Activated CD4-positive, alpha-beta T cell treated with anti-CD3 and anti-CD28 coated beads, Interleukin-2, amount 50 U/mL, for 24 hours (primary cell): Measurements from ENCODE around the gene DNAJC21.
"Not testable (repeated sequence)": the region's sequence is repeated elsewhere in the genome, so short reads cannot be mapped to it uniquely, and the experiment has no call there.

Experiments
- DNase-seq, 2 donors: peaks; one replicate each; pipeline ENCODE4 v3.0.0-alpha.2; 2020; ENCODE audit warnings: low read depth in 1 of 2, low spot score in 1 of 2

The DNAJC21 gene

DNA sequence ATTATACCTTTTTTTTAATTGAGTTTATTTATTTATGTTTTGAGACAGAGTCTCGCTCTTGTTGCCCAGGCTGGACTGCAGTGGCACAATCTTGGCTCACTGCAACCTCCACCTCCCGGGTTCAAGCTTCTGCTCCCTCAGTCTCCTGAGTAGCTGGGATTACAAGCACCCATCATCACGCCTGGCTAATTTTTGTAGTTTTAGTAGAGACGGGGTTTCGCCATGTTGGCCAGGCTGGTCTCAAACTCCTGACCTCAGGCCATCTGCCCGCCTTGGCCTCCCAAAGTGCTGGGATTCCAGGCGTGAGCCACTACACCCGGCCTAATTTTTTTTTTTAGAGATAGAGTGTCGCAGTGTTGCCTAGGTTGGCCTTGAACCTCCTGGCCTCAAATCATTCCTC lies 6.1 kb upstream of the DNAJC21 start:
- not testable (repeated sequence) for DNase-seq

- peak in 1 of 2 donors; percentile 57 for DNase-seq
Measured at GRCh38 chr5:34923694-34924461, 5.5 kb upstream of the DNAJC21 start.

GRCh38 chr5:34924462-34924765 lies 4.9 kb upstream of the DNAJC21 start:
- DNase-seq = no peak

DNA sequence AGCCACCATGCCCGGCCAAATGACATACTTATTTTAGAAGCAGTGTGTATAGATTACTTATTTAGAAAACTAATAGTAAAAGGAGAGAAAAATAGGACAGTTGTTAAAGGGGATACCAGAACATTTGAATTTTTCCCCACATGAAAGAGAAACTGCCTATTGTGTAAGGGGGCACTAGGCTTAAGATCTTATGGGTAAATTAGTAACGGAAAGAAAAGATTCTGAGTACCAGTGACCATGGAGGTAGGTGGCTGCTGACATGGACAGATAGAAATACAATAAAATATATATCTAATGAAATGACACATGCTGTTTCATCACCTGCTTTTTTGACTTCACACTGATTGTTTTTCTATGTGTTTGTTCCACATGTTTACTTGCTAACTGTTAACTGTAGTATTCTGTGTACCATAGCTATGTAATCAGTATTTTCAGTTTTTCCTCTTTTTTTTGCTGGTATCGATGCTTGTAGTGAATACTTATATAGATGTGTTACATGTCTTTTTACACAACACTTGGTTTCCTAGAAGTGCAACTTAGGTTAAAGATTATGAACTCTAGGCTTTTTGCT lies 3.0 kb upstream of the DNAJC21 start:
- DNase-seq = no peak

GRCh38 chr5:34927785-34928184 lies 1.6 kb upstream of the DNAJC21 start:
- no peak for DNase-seq

DNA sequence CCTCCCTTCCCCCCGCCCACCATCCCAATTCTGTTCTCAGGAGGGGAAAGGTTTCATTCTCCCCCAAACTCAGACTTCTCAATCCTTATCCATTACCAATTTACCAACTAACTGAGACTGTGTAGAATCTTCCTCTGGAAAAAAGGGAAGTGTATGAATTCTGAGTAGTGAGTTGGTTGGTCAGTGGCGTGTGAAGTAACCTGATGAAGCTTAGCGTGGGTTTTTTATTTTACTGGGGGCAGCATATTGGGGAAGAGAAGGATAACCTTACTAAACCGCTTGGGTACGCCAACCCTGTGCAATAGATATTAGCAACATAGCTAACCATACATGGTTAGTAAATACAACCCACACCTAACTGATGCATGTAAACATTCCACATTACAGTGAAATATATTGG lies 1.1 kb upstream of the DNAJC21 start:
- DNase-seq = no peak

- peak; percentile 54 to 68 for DNase-seq
Measured at GRCh38 chr5:34929720-34930461, 532 bp downstream of the DNAJC21 start.

- DNase-seq = no peak
Measured at GRCh38 chr5:34930462-34930844, 1.1 kb downstream of the DNAJC21 start.

DNA sequence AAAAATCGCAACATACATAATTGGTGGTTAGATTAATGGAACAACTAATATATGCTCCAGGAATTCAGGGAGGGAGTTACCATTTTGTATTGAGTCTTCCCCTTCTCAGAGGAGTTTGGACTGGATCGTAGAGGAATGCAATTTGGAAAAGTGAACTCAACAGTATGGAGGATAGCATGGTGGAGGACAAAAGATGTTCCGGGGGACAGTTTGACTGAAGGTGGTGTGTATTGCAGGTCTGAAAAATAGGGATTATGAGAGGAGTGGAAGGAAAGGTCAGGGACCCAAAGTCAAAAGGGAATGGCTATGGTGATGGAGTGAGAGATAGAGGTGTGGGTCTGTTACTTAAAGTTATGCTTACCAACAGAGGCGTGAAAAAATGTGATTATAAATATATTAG lies 1.5 kb downstream of the DNAJC21 start:
- DNase-seq = no peak

- no peak for DNase-seq
Measured at GRCh38 chr5:34932947-34933346, 3.6 kb downstream of the DNAJC21 start.

DNA sequence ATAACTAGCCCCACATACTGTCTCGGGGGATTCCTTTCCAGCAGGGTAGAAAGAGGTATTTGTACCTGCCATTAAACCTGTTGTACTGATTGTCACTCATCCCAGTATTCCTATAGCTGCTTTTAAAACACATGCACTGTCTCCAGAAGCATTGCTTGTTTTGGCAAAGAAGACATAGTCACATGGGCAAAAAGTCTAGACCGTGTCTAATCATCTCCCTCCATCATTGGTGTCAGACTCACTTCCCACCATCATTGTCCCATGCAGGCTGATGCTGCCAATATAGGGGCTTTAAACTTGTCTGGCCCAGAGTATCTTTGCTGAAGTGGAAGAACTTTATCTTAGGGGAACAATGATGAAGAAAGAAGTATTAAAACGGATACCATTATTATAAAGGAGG lies 12.6 kb downstream of the DNAJC21 start:
- no peak for DNase-seq

DNA sequence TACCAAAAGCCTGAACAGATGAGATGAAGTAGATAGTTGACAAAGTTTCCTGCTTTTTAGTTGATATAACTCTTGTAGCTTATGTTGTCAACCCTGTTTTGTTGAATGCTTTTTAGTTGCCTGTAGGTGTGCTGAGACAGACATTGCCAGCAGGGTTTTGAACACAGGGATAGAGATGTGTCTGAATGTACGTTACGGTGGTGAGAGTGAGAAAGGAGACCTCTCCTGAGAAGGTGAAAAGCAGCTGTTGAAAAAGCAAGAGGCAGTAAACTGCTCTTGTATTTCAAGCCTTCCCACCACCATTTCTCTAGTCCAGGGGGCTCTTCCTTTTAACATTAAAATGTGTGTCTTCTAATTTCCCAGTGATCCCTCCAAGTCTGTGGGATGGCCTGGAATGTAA lies 14.7 kb downstream of the DNAJC21 start:
- no peak for DNase-seq

- DNase-seq = no peak
Measured at GRCh38 chr5:34944460-34945047, 15.2 kb downstream of the DNAJC21 start.

DNA sequence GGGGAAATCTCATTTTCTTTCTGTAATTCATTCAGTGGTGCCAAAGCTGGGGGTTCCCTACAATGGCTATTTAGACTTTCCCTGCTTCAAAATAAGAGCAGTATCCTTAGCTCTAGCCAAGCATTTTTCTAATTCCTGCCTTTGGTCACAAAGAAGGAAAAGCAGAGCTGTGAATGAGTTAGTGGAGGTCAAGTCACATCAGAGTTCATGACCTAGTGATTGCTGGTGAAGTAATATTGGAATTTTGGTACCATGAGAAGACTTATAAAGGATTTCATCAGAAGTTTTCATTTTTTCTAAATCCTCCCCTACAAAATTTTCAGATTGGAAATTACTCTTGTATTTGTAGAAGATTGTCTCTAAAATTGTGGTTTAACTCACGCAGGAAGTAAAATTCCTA lies 28.0 kb downstream of the DNAJC21 start:
- no peak for DNase-seq

GRCh38 chr5:34957857-34958690 lies 28.7 kb downstream of the DNAJC21 start:
- DNase-seq = no peak

GRCh38 chr5:34959323-34959722 lies 30.0 kb downstream of the DNAJC21 start:
- DNase-seq = no peak

DNA sequence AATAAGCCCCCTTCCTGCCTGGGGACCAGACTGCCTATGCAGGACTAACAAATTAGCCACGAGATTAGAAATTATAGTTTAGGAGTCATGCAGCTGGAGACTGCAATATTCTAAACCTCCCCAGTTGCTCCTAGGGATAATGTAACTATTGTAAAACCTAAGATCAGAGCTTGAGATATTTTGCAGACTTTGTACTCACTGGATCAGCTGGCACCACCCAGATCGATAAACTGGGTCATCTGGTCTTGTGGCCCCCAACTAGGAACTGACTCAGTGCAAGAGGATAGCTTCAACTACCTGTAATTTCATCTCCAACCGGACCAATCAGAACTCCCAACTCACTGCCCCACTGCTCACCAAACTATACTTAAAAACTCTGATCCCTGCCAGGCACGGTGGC lies 38.2 kb downstream of the DNAJC21 start:
- no peak for DNase-seq

DNA sequence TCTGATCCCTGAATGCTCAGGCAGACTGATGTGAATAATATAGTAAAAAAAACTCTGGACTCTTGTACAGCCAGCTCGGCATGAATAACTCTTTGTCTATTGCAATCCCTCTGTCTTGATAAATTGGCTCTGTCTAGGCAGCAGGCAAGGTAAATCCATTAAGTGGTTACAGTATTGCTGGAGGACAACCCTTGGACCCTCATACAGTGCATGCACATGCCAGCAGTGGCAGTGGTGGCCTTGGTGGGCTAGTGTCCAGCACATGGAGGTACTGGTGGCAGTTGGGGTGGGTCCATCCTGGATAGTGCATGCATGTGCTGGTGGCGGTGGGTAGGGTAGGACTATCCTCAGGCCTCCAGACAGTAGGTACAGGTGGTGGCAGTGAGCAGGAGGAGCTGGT lies 38.9 kb downstream of the DNAJC21 start:
- DNase-seq = no peak

- DNase-seq = no peak
Measured at GRCh38 chr5:34970552-34970951, 41.2 kb downstream of the DNAJC21 start.

DNA sequence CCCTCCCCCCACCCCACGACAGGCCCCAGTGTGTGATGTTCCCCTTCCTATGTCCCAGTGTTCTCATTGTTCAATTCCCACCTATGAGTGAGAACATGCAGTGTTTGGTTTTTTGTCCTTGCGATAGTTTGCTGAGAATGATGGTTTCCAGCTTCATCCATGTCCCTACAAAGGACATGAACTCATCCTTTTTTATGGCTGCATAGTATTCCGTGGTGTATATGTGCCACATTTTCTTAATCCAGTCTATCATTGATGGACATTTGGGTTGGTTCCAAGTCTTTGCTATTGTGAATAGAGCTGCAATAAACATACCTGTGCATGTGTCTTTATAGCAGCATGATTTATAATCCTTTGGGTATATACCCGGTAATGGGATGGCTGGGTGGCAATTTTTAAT lies 42.3 kb downstream of the DNAJC21 start:
- DNase-seq = not testable (repeated sequence)

GRCh38 chr5:34976347-34976746 lies 47.0 kb downstream of the DNAJC21 start:
- DNase-seq = no peak
